GM21737 (cell line): ENCODE measurements around the gene BTNL9.
"Not testable (repeated sequence)": the region's sequence is repeated elsewhere in the genome, so short reads cannot be mapped to it uniquely, and the experiment has no call there.

Experiments used
- ATAC-seq: cut with Tn5 transposase; IDR thresholded peaks from one replicate; pipeline ENCODE4 v1.9.1; 2021; ENCODE audit warnings: mild to moderate bottlenecking, moderate library complexity; ENCODE audit not compliant: unreplicated experiment

The BTNL9 gene

GRCh38 chr5:181059297-181060230, 19.5 kb downstream of the BTNL9 start:
- no peak for ATAC-seq

GRCh38 chr5:181060231-181060590, 20.1 kb downstream of the BTNL9 start:
- ATAC-seq, result no peak

GRCh38 chr5:181060924-181061323, 20.9 kb downstream of the BTNL9 start:
- ATAC-seq, result no peak

- no peak for ATAC-seq
Observed at GRCh38 chr5:181061645-181062044, 21.6 kb downstream of the BTNL9 start.

GRCh38 chr5:181062631-181063030, 22.6 kb downstream of the BTNL9 start:
- ATAC-seq, result no peak

GRCh38 chr5:181063514-181063913, 23.4 kb downstream of the BTNL9 start:
- ATAC-seq, result no peak

- no peak for ATAC-seq
Observed at GRCh38 chr5:181064987-181065386, 24.9 kb downstream of the BTNL9 start.

- no peak for ATAC-seq
Observed at GRCh38 chr5:181069767-181070491, 29.9 kb downstream of the BTNL9 start.

- no peak for ATAC-seq
Observed at GRCh38 chr5:181070523-181070922, 30.5 kb downstream of the BTNL9 start.

GRCh38 chr5:181071257-181071656, 31.2 kb downstream of the BTNL9 start:
- no peak for ATAC-seq

GRCh38 chr5:181076920-181077319, 36.9 kb downstream of the BTNL9 start:
- no peak for ATAC-seq

- no peak for ATAC-seq
Observed at GRCh38 chr5:181081989-181082388, 41.9 kb downstream of the BTNL9 start.

GRCh38 chr5:181084621-181085195, 44.6 kb downstream of the BTNL9 start:
- ATAC-seq, result no peak

- no peak for ATAC-seq
Observed at GRCh38 chr5:181086026-181086883, 46.2 kb downstream of the BTNL9 start.

GRCh38 chr5:181086884-181087205, 46.8 kb downstream of the BTNL9 start:
- no peak for ATAC-seq

GRCh38 chr5:181087309-181087708, 47.2 kb downstream of the BTNL9 start:
- no peak for ATAC-seq

GRCh38 chr5:181088289-181088688, 48.2 kb downstream of the BTNL9 start:
- no peak for ATAC-seq

GRCh38 chr5:181092428-181092827, 52.4 kb downstream of the BTNL9 start:
- no peak for ATAC-seq

GRCh38 chr5:181095162-181095561, 55.1 kb downstream of the BTNL9 start:
- ATAC-seq, result not testable (repeated sequence)

- not testable (repeated sequence) for ATAC-seq
Observed at GRCh38 chr5:181096721-181097382, 56.8 kb downstream of the BTNL9 start.
